Fibroblast of skin of scalp (primary cell): ENCODE results near the gene PAOX.
"Not testable (repeated sequence)": the region's sequence is repeated elsewhere in the genome, so short reads cannot be mapped to it uniquely, and the experiment has no call there.

ENCODE experiments used
- DNase-seq: peaks from one replicate; pipeline ENCODE4 v3.0.0-alpha.2; 2013

The PAOX gene

DNA sequence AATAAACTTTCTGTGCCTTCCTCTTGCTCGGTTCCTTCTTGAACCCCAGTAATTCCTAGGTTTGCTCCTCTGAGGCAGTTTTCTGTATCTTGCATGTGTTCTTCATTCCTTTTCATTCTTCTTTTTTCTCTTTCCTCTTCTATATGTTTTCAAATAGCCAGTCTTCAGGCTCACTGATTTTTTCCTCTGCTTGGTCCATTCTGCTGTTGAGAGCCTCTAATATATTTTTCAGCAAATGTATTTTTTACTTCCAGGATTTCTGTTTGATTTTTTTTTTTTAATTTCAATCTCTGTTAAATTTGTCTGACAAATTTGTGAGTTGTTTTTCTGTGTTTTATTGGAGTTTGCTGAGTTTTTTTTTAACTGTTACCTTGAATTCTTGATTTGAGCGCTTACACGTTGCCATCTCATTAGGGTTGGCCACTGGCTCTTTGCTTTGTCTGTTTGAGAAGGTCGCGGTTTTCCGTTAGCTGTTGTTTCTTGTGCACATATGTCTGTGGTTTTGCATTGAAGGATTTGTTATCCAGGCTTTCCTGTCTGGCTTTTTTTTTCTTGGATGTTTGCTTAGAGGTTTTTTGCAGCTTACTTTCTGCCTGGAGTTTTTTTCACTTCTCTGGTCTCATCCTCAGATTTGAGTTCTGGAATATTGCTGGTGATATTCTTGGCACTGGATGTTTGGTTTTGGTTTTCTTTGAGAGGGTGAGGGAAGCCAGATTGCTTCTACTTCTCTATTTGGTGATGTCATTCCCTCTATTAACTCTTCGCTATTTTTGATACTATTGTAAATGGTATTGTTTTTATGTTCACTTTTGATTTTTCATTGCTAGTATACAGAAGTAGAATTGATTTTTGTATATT lies 32.7 kb downstream of the PAOX start:
- DNase-seq: no peak

DNA sequence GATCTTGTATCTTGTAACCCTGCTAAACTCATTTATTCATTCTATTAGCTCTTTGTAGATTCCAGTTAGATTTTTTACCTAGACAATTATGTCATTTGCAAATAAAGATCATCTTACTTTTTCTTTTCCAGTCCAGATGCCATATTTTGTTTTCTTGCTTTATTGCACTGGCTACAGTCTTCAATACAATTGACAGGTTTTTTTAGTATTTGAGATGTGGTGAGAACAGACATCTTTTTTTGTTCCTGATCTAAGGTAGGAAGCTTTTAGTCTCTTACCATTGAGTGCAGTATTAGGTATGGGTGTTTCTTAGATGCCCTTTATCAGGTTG lies 33.3 kb downstream of the PAOX start:
- DNase-seq: no peak

DNA sequence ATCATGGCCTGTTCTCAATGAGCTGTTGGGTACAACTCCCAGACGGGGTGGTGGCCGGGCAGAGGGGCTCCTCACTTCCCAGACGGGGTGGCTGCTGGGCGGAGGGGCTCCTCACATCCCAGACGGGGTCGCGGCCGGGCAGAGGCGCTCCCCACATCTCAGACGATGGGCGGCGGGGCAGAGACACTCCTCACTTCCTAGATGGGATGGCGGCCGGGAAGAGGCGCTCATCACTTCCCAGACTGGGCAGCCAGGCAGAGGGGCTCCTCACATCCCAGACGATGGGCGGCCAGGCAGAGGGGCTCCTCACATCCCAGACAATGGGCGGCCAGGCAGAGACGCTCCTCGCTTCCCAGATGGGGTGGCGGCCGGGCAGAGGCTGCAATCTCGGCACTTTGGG lies 35.3 kb downstream of the PAOX start:
- DNase-seq: not testable (repeated sequence)

DNA sequence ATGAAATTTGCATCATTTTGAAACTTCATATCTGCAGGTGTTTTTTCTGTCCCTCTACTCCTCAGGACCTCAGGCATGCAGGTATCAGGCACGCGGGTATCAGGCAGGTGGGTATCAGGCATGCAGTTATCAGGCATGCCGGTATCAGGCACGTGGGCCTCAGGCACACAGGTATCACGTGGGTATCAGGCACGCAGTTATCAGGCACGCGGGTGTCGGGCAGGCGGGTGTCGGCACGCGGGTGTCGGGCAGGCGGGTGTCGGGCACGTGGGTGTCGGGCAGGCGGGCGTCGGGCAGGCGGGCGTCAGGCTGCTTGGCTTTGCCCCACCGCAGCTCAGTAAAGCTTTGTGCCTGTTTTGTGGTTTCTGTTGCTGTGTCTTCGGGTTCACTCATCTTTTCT lies 36.7 kb downstream of the PAOX start:
- no peak for DNase-seq

DNA sequence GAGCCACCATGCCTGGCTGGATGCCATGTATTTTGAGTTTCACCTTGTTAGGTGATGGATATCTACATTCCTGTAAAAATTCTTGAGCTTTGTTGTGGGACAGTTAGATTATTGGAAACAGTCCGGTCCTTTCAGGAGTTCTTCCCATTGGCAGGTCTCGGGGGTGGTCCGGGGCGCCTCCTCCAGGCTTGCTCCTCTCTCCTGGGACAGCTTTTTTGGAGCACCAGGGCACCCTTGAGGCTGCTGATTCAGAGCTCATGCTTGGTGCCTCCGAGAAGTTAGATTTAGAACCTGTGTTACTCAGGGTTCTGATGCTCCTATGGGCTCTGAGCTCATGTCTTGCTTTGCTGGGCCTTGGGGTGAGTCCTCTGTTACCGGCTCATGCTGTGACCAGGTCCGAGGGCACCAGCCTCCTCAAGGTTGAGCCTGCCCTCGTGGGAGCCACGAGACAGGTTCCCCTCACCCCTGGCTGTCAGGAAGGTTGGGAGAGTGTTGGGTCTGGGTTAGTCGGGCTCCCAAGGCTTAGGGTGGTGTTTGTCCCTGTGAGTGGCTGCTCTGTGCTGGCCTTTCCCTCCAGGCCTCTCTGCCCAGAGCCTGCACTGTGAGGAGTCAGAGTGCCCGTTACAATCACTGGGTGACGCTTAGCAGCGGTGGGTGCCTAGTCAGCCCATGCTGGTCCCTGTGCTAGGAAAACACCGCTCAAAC lies 39.4 kb downstream of the PAOX start:
- no peak for DNase-seq

DNA sequence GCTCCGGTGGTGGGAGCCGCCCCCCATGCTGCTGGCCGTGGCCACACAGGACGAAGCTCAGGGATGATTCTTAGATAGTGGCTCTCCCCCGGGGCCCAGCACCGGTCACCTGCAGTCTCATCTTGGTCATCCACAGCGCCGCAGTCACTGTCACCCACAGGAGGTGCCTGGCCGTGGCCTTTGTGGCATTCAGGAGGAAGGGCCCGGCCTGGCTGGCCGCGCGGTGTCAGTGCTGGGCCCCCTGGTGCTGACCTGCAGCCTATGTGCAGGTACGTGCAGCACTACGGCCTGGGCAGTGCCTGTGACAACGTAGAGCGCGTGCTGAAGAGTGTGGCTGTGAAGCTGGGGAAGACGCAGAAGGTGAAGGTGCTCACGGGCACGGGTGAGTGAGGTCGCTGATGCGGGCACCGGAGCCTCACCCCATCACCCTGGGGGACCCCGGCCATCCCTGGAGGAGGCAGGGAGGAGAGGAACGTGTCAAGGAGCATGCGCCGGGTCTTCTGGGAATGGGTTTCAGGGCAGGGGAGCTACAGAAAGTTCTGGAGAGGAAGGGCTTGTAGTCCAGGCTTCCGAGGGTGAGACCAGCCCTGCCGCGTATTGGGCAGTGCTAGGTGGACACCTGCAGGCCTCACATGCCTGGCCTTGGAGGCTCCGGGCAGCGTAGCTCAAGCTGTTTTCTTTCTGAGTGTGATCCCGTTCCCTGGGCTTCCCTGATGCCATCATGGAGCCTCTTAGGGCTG lies 40.3 kb downstream of the PAOX start:
- no peak for DNase-seq

DNA sequence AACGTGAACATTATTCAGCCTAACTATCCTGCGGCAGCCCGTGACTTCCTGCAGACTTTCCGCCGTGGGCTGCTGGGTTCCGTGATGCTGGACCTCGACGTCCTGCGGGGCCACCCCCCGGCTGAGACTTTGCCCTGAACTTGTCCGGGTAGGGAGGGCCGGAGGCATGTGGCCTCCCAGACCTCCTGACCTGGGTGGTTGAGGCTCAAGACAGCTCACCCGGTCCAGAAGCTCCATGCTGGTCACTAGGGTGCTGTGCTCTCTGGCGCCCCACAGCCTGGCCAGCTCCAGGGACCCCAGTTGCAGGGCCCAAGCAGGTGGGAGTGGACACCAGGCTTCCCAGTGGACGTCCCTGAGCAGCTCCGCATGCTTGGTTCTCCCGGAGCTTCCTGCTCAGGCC lies 41.0 kb downstream of the PAOX start:
- DNase-seq: no peak

DNA sequence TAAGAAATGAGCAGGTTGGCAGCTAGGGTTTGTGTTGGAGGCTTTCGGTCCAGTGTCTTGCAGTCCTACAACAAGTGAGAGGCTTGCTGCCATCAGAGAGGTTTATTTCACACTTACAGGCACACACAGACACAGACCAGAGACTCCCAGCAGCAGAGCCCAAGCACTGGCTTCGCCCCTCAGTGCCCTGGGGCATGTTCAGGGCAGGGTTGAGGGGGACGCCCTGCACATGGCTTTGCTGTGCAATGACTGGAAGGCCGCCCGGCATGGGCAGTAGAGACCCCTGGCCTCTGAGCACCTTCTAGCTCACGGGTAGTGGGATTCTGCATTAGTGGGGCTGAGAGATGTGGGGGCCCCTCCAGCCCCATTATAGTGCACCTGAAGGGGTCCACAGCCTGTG lies 41.5 kb downstream of the PAOX start:
- DNase-seq: no peak

DNA sequence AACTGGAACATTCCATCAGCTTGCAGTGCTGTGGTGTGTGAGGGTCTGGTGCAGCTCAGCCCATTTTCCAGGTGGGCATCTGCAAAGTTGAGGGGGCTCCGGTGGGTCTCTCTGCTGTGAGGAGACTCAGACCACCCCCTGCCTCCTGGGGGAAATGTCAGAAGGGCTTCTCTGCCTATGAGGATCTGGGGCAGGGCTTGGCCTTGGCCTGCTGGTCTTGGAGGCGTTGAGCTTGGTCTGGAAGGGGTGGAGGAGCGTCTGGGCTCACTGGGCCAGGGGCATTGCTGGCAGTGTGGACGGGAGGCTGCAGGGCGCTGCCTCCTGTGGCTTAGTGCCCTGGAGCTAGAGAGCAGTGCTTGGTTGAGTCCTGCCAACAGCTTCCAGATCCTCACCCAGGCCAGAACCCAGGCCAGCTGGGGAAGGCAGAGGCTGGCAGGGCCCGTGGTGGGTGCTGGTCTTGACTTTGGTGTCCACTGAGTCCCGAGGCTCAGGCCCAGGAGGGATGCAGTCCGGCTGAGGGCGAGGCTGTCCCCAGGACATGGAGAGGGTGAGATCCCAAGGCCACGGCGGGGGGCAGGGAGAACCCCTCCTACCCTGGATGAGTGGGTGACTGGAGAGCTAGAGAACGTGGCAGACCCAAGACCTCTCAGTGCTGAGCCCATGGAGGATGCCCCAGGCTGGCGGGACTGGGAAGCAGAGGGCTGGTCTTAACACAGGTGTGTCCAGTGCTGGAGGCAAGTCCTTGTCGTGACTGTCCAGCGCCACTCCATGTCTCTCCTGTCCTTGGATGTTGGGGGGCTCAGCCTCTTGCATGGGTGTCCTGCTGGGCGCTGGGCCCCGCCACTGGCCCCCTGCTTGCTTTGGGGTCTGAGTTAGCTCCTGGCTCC lies 42.5 kb downstream of the PAOX start:
- DNase-seq: no peak

DNA sequence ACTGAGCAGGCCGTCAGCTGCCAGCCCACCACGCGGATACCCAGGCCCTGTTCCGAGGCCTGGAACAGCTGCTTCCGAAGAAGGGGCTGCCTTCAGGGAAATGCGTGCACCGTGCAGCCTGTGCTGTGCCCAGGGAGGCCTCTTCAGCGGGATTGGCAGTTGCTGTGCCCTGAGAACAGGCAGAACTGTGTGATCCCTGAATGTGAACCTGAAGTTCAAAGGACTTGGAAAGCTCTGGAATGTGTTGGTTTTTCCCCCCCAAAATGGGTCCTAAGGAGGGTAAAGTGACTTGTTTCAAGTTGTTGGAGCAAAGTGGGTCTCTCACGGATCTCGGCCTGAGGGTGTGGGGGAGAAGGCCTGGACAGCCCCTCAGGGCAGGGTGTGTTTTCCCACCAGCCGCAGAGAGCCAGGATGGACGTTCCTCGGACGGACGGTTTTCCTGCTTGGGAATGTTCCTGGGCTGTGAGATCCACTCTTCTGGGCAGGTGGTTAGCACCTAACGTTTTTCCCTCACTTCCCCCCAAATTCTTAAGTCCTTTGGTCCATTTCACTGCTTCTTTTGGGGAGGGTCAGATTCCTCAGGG lies 43.3 kb downstream of the PAOX start:
- DNase-seq: no peak

DNA sequence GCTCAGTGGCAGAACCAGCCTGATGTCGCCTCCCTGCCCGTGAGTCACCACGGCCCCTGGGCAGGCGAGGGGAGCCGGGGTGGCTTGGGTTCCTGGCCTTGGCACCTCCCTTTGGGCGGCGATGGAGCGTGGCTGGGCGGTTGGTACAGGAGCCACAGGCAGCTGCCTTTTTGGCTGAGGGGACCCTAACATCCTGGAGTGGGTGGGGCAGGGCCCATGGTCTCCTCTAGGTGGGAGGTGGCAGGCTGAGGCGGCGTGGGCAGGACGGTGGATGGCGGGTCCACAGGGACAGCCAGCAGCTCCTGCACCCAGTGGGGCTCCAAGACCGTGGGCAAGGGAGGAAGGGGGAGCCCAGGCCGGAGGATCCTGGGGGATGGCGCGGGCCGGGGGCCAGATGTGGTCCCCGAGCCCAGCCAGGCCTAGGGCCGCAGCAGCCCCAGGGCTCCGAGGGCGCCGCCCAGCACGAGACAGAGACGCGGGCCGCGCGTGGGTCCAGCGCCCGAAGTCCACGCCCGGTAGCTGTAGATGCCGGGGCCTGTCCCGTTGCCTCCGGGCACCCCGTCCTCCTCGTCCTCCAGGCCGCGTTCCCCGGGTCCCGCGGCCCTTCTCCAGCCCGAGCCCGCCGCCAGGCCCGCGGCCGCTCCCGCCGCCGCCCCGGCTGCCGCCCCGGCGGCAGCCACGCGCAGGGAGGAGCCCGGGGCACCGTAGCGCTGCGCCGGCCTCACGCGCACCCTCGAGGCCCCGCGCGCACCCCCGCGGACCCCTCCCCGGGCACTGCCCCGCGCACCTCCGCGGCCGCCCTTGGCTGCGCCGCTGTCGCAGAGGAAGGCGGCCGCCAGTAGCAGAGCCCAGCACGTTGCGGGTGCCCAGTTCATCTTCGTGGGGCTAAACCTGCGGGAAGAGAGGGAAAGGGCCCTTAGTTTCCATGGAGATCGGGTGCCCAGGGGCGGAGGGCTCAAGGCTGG lies 44.0 kb downstream of the PAOX start:
- DNase-seq: no peak

DNA sequence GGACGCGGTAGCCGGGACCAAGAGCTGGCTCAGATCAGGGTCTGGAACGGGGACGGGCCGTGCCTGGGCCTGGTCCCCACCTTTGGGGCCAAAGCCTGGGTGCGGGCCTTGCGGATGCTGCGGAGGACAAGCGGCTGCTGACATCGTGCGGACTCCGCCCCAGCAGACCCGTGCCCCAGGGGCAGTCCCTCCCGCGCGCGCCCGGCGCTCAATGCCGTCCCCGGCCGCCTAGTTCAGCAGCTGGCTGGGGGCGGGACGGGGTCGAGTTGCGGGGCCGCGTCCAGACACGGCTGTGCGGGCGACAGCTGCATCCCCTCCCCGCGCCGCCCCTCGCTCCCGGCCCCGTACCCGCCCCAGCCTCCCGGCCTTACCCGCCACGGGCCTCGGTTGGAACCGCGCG lies 45.0 kb downstream of the PAOX start:
- not testable (repeated sequence) for DNase-seq

DNA sequence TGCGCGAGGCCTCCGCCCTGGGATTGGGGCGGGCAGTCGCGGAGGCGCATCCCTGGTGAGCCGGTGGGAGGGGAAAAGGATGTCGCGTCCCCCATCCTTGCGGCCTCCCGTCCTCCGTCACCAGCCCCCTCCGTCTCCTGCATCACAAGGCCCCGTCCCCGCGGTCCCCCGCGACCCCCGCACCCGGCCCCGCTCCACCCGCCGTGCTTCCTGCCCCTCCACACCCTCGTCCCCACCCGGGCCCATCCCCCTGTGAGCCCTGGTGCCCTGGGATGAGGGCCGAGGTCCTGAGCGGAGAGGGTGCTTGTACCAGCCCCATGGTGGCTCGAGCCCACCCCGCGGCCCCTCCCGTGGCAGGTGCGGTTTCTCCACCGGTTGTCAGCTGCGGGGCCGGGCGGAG lies 45.5 kb downstream of the PAOX start, which contains the start of gene SPRN:
TSS of gene SPRN (minus strand) at position 25 of the 400 bp plus-strand sequence. CDS start 944 bp downstream, outside the sequence.
- DNase-seq: not testable (repeated sequence)

DNA sequence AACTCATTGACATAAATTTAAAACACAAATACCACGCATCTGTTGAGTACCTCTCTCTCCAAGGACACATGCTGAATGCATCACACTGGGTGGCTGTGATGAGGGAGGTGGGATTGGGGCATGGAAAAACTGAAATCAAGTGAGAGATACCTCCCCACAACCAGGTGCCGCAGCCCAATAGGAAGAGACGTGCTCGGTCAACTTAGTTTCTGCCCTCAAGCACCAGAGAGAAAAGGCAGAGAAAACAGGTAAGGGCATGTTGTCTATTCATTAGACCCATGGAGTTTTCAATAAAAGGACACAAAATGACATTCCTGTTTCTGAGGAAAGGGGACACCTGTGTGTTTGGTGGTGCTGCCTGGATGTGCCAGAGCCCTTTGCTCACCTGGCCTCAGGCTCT lies 50.5 kb downstream of the PAOX start:
- not testable (repeated sequence) for DNase-seq

DNA sequence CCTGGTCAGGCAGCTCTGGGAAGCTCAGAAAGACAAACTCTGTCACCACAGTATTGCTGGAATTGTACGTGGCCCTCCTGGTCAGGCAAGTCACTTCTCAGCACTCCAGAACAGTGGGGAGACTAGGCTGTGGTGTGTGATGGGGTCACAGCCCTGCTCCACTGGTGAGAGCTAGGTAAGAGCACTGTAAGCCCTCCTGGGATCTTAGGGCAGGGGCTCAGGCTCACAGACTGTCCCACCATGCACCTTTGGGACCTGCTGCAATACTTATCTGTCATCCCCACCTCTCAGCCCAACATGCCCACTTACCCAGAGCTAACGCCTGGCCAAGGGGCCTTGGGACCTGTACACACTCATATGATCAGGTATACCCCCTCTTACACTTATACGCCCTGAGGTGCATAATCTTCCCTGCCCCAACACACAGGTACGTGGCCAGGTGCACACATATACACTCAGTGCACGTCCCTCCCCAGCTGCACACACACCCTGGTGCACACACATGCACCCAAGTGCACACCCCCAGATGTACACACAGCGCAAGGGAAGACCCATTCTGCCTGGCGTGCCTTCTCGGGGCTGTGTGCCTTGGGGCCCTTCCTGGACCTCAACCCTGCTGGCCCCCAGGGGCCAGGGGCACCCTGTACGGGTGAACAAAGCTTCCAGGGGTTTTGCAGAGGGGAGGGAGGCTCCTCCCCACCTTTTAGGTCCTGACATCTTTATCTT lies 53.0 kb downstream of the PAOX start:
- DNase-seq: not testable (repeated sequence)

DNA sequence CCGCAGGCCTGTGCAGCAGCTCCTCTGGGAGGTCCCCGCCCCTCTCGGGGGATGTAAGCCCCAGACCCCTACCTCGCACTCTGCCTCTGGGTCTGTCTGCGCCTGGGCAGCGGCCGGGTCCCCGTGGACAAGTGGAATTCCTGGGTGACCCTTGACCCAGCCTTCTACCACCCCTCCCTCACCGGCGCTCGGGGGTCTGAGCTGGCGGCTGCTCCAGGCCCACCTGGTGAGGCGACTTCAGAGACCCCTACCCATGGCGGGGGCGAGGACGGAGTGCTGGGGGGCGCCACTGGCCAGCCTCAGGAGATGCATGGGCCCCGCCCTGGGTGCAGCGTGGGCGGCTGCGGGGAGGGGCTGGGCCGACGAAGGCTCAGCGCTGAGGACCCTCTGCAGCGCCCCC lies 53.7 kb downstream of the PAOX start:
- not testable (repeated sequence) for DNase-seq

DNA sequence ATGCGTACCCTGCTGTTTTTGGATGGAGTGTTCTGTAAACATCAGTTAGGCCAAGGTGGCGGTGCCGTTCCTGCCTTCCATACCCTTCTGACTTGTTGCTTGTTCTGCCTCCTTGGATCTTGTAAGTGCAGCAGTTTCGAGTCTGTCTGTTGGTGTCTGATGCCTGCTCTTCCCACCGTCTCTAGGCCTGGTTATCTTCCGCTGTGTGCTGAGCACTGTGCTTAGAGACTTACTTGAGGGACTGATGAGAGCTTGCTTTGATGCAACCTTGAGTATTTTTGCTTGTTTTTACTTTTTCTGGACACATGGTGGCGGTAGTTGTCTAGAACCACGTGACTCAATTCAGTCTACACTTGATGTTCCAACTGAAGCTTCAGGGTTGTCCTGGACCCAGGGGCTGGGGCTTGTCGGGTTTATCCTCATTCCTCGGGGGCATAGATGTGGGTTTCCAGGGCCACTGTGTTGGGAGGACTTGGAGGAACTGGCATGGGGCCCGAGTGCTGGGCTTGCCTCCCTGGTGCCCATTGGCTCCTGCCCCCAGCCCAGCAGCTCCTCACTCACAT lies 59.7 kb downstream of the PAOX start:
- DNase-seq: no peak

DNA sequence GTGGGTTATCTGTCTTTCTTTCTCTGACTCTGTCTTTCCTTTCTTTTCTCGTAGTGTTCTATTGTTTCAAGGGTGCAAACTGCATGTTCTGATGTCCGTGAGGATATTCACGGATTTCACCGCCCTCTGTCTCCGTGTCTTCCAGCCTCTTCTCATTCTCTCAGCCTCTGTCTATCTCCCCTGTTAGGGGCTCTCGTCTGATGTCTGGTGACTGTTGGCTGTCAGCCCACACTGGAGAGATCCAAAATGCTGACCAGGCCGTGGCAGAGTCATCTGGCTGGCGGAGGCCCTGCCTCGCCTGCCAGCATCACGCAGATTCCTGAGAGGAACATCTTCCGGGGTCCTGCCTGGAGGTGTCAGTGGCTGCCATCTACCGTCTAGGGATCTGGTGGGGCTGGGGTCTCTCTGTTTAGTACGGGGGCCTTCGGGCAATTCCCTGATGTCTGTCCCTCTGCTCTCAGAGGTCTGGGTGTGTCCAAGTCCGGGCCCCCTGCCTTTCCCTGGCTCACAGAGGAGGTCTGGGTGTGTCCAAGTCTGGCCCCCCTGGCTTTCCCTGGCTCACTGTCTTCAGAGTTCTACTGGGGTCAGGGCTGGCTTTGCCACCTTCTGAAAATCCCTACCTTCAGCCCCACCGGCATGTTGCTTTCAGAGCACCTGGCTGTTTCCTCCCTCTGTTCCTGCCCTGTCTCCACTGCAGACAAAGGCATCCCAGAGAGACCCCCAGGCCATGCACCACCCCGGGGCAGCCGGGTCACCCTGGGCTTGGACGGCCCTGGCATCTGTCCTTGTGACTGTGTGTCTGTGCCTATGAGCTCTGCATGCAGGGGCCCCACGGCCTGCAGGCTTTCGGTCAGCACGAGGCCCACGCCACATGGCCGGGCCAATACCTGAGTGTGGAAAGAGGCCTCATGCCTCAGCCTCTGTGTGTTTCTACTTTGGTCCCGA lies 60.7 kb downstream of the PAOX start:
- DNase-seq: no peak
